H1 (cell line): ENCODE measurements around the gene SLC28A1. TPM values are rescaled to one million over a fixed set of nuclear protein-coding genes. Genes with fewer than 3 reads are reported as not detected.

ENCODE experiments used
- CTCF ChIA-PET: fragments of 300-600 bp; sonication (Branson Sonifier 250); formaldehyde crosslinking; loops from one replicate; lab custom pipeline; 2021; ENCODE audit not compliant: partially characterized antibody; lab: Charles Lee
- POLR2A ChIA-PET: fragments of 300-600 bp; sonication (Branson Sonifier 250); formaldehyde crosslinking; loops from one replicate; lab custom pipeline; 2021; ENCODE audit warnings: inconsistent platforms; ENCODE audit not compliant: partially characterized antibody; lab: Charles Lee
- DNase-seq, 2 experiments: peaks; one replicate each; pipeline versions ENCODE4 v3.0.0 to v3.0.0-alpha.2; 2010 to 2022; ENCODE audit warnings: low spot score in 2 of 2, low read depth in 1 of 2, mixed read lengths in 1 of 2
- FAIRE-seq: peaks from 2 replicates; lab custom pipeline; 2011; peaks lifted over from hg19 to GRCh38; lab: Jason Lieb, UNC
- H2AFZ ChIP-seq: 2 replicates; pipeline ENCODE4 v1.8.1; 2012; ENCODE audit warnings: low read length, inconsistent platforms
- H2AK5ac ChIP-seq: 2 replicates; pipeline ENCODE4 v1.6.1; 2013; ENCODE audit warnings: low read depth, low read length
- H2BK120ac ChIP-seq: replicated peaks from 2 replicates; pipeline ENCODE3; 2013; ENCODE audit warnings: low read depth, low read length, inconsistent platforms
- H2BK12ac ChIP-seq: 2 replicates; pipeline ENCODE4 v1.6.1; 2013; ENCODE audit warnings: low read depth, low read length
- H2BK15ac ChIP-seq: 2 replicates; pipeline ENCODE4 v1.6.1; 2013; ENCODE audit warnings: low read length
- H2BK20ac ChIP-seq: 2 replicates; pipeline ENCODE4 v1.6.1; 2013; ENCODE audit warnings: low read length
- H2BK5ac ChIP-seq: 2 replicates; pipeline ENCODE4 v1.6.1; 2013; ENCODE audit warnings: low read depth, low read length
- H3K14ac ChIP-seq: 2 replicates; pipeline ENCODE4 v1.6.1; 2013; ENCODE audit warnings: inconsistent platforms; ENCODE audit not compliant: insufficient read length
- H3K18ac ChIP-seq: 2 replicates; pipeline ENCODE4 v1.6.1; 2013; ENCODE audit warnings: low read length; ENCODE audit errors: extremely low read depth
- H3K23ac ChIP-seq: 2 replicates; pipeline ENCODE4 v1.6.1; 2013; ENCODE audit warnings: inconsistent platforms; ENCODE audit not compliant: insufficient read length
- H3K23me2 ChIP-seq: 2 replicates; pipeline ENCODE4 v1.6.1; 2013; ENCODE audit warnings: low read depth, low read length
- H3K27ac ChIP-seq: 2 replicates; pipeline ENCODE4 v1.6.1; 2011; ENCODE audit warnings: low read depth, low read length, inconsistent platforms
- H3K27me3 ChIP-seq, 4 experiments: replicated peaks in 1 of 4; 1 replicate in 1 of 4; 2 replicates in 3 of 4; pipeline versions ENCODE4 v1.6.1 to v1.8.1; 2011 to 2013; ENCODE audit warnings: low read length in 3 of 4, mild to moderate bottlenecking in 3 of 4, inconsistent platforms in 2 of 4, mixed read lengths in 2 of 4, moderate library complexity in 1 of 4; ENCODE audit not compliant: control insufficient read depth in 3 of 4, insufficient read depth in 3 of 4; ENCODE audit errors: extremely low read depth in 1 of 4
- H3K36me3 ChIP-seq, 4 experiments: 2 replicates each; pipeline versions ENCODE4 v1.6.1 to v1.8.1; 2011 to 2013; ENCODE audit warnings: mild to moderate bottlenecking in 4 of 4, low read length in 3 of 4, moderate library complexity in 2 of 4, control low read depth in 1 of 4, inconsistent platforms in 1 of 4; ENCODE audit not compliant: insufficient read depth in 4 of 4, control insufficient read depth in 2 of 4
- H3K4ac ChIP-seq: replicated peaks from 2 replicates; pipeline ENCODE3; 2013; ENCODE audit warnings: low read length, low read depth, mixed read lengths, inconsistent platforms; ENCODE audit not compliant: insufficient read length
- H3K4me1 ChIP-seq, 4 experiments: replicated peaks in 1 of 4; 1 replicate in 1 of 4; 2 replicates in 3 of 4; pipeline versions ENCODE4 v1.6.1 to v1.8.1; 2011 to 2013; ENCODE audit warnings: low read length in 3 of 4, inconsistent platforms in 2 of 4, mixed read lengths in 1 of 4; ENCODE audit not compliant: insufficient read depth in 4 of 4, control insufficient read depth in 3 of 4
- H3K4me2 ChIP-seq, 2 experiments: 2 replicates each; pipeline versions ENCODE4 v1.6.1 to v1.8.1; 2011 to 2013; ENCODE audit warnings: low read depth in 2 of 2, low read length in 2 of 2, control low read depth in 1 of 2, inconsistent platforms in 1 of 2, mild to moderate bottlenecking in 1 of 2; ENCODE audit not compliant: insufficient read depth in 1 of 2
- H3K4me3 ChIP-seq, 4 experiments: fragments of 200-600, 300-600 bp in 1 of 4; sonication (generic), shearing (Covaris generic), sonication (Bioruptor Twin) in 1 of 4; 2 replicates each; pipeline versions ENCODE4 v1.5.1 to v1.8.1; 2011 to 2016; ENCODE audit warnings: low read length in 4 of 4, low read depth in 3 of 4, control low read depth in 2 of 4, inconsistent platforms in 2 of 4, mild to moderate bottlenecking in 2 of 4, mixed read lengths in 1 of 4, moderate library complexity in 1 of 4; ENCODE audit not compliant: insufficient read depth in 2 of 4; ENCODE audit errors: extremely low read depth in 1 of 4
- H3K56ac ChIP-seq: replicated peaks from 2 replicates; pipeline ENCODE3; 2013; ENCODE audit warnings: low read depth, mild to moderate bottlenecking, mixed read lengths, low read length, inconsistent platforms; ENCODE audit not compliant: insufficient read length
- H3K79me1 ChIP-seq: 2 replicates; pipeline ENCODE4 v1.6.1; 2013; ENCODE audit warnings: low read depth, low read length, control low read depth
- H3K79me2 ChIP-seq, 2 experiments: 2 replicates each; pipeline versions ENCODE4 v1.6.1 to v1.8.1; 2012 to 2013; ENCODE audit warnings: low read length in 2 of 2, mild to moderate bottlenecking in 2 of 2, inconsistent platforms in 1 of 2; ENCODE audit not compliant: insufficient read depth in 2 of 2, control insufficient read depth in 1 of 2
- H3K9ac ChIP-seq, 4 experiments: replicated peaks in 1 of 4; 1 replicate in 1 of 4; 2 replicates in 3 of 4; pipeline versions ENCODE4 v1.6.1 to v1.8.1; 2011 to 2013; ENCODE audit warnings: low read depth in 3 of 4, low read length in 3 of 4, control low read depth in 2 of 4, mild to moderate bottlenecking in 2 of 4, moderate library complexity in 2 of 4, inconsistent platforms in 1 of 4; ENCODE audit errors: extremely low read depth in 1 of 4
- H3K9me3 ChIP-seq, 2 experiments: 2 replicates each; pipeline versions ENCODE4 v1.6.1 to v1.8.1; 2012 to 2013; ENCODE audit warnings: mild to moderate bottlenecking in 2 of 2, moderate library complexity in 2 of 2, control low read depth in 1 of 2, inconsistent platforms in 1 of 2, low read depth in 1 of 2, low read length in 1 of 2, mixed read lengths in 1 of 2; ENCODE audit not compliant: insufficient read depth in 2 of 2
- H4K20me1 ChIP-seq, 2 experiments: replicated peaks in 1 of 2; 2 replicates each; pipeline versions ENCODE3 to v1.8.1; 2011 to 2013; ENCODE audit warnings: inconsistent platforms in 2 of 2, low read length in 2 of 2, mild to moderate bottlenecking in 1 of 2; ENCODE audit not compliant: insufficient read depth in 2 of 2, control insufficient read depth in 1 of 2
- H4K5ac ChIP-seq: 2 replicates; pipeline ENCODE4 v1.6.1; 2013; ENCODE audit warnings: low read length, low read depth, mixed read lengths, inconsistent platforms; ENCODE audit not compliant: insufficient read length
- H4K8ac ChIP-seq: 2 replicates; pipeline ENCODE4 v1.8.0; 2013; ENCODE audit warnings: mild to moderate bottlenecking, moderate library complexity, low read length, inconsistent platforms; ENCODE audit not compliant: insufficient read depth; ENCODE audit errors: extremely low read depth
- H4K91ac ChIP-seq: replicated peaks from 2 replicates; pipeline ENCODE3; 2013; ENCODE audit warnings: low read length, mixed read lengths, inconsistent platforms; ENCODE audit not compliant: insufficient read length
- BCL11A ChIP-seq, 2 experiments: IDR thresholded peaks; one replicate each; pipeline ENCODE4 v1.6.1; 2011; ENCODE audit warnings: low read depth in 2 of 2, low read length in 2 of 2, mild to moderate bottlenecking in 2 of 2
- CBX8 ChIP-seq: fragments of 300-800, 300-1000 bp; sonication (generic); IDR thresholded peaks from 2 replicates; pipeline ENCODE4 v1.7.1; 2016; ENCODE audit warnings: low read depth, low read length, borderline replicate concordance
- CTBP2 ChIP-seq: IDR thresholded peaks from 2 replicates; pipeline ENCODE4 v1.7.0; 2011; ENCODE audit warnings: borderline replicate concordance, mild to moderate bottlenecking, moderate library complexity, mixed read lengths, low read length; ENCODE audit not compliant: insufficient read depth, insufficient read length
- FOSL1 ChIP-seq: IDR thresholded peaks from 2 replicates; pipeline ENCODE4 v1.6.1; 2011; ENCODE audit warnings: mild to moderate bottlenecking, low read depth, low read length, moderate library complexity; ENCODE audit not compliant: insufficient read depth
- POLR2A ChIP-seq, 2 experiments: IDR thresholded peaks; 1 replicate in 1 of 2; 2 replicates in 1 of 2; pipeline ENCODE4 v1.6.1; 2011; ENCODE audit warnings: low read depth in 2 of 2, low read length in 2 of 2, mild to moderate bottlenecking in 2 of 2; ENCODE audit errors: control extremely low read depth in 1 of 2
- SIX5 ChIP-seq: IDR thresholded peaks from 2 replicates; pipeline ENCODE4 v1.6.1; 2011; ENCODE audit warnings: mild to moderate bottlenecking, low read depth, low read length
- TBP ChIP-seq: IDR thresholded peaks from 2 replicates; pipeline ENCODE4 v1.6.1; 2011; ENCODE audit warnings: low read depth, low read length, improper control_type of control experiment
- TCF12 ChIP-seq: IDR thresholded peaks from 2 replicates; pipeline ENCODE4 v1.6.1; 2011; ENCODE audit warnings: low read depth, mild to moderate bottlenecking, low read length
- ZNF274 ChIP-seq: IDR thresholded peaks from 2 replicates; pipeline ENCODE4 v1.7.0; 2012; ENCODE audit warnings: low read length, borderline replicate concordance; ENCODE audit errors: extremely low read depth
- WGBS, 2 experiments: shearing (Covaris generic) in 1 of 2; methylation state at CpG; one replicate each; pipeline versions ENCODE4 v1.1.6 to v1.1.7; 2013 to 2015; ENCODE audit warnings: low lambda C conversion rate in 2 of 2, mixed read lengths in 2 of 2, inconsistent platforms in 1 of 2, low coverage in 1 of 2, missing lambda C conversion rate in 1 of 2; ENCODE audit not compliant: insufficient replicate concordance in 2 of 2, insufficient coverage in 1 of 2, insufficient read length in 1 of 2; ENCODE audit errors: extremely low coverage in 1 of 2, missing lambda C conversion rate in 1 of 2; 5-methylcytosine and 5-hydroxymethylcytosine counted together
- polyA plus RNA-seq, 7 experiments: library from polyadenylated mRNA; depleted of rRNA in 3 of 7; stranded (reverse) in 5 of 7; unstranded in 2 of 7; fragments of >200 nt in 5 of 7; fragments of 200-250 nt in 2 of 7; gene quantifications; 1 replicate in 5 of 7; 2 replicates in 1 of 7; 4 replicates in 1 of 7; pipeline versions ENCODE4 v1.2.1 to v1.2.3, GENCODE V29; 2011 to 2013; ENCODE audit warnings: missing spikeins in 2 of 7, mixed read lengths in 2 of 7
- total RNA-seq: library from RNA; stranded (reverse); fragmentation: NEBNext Ultra II Directional; extraction: Animal tissue kit (Norgen Biotek cat#: 25700); gene quantifications from 2 replicates; pipeline ENCODE4 v1.2.1, GENCODE V29; 2021

Gene SLC28A1
- total and polyA plus RNA-seq, 2 of the 8 experiments (the other 6 are each of a cell fraction or from before 2014, with no cell fraction given): 0.09 TPM; not detected in 1

DNA sequence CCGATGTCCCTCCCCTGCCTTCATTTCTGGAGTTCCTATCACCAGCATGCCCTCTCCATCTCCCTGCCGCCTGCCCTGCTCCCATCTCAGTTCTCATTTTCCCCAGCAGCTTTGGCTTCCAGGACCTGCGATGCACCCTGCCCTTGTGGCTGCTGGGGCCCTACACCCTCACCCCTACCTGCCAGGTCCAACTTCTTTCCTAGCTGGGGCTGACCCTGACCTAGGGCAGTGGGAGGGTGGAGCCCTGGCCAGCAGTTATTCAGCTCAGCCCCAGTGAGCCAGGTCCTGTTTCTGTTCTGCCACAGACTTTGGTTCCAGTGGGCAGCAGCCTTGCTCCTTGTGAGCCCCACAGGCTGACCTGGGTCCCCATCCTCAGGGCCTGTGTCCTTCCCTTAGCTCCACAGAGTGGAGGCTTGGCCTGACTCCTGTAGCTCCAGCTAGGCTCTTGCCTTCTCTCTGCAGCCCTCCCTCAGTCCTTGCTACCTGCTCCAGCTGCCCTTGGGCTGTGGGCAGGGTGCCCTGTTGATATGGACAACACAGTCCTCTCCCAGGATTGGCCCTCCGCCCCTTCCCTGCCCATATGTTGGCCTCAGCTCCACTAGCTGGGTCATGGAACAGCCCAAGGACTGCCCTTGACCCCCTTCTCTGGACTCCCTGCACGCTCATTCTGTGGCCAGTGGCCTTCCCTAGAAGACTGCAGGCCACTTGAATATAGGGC is 62.5 kb downstream of the SLC28A1 start:
- ChIA-PET CTCF (interaction anchor here (0.5 to 2.2 kb wide), 5 partner anchors 9 to 280 kb away, joined by 3 to 8 read pairs (median 6); no protein-coding TSS in a partner anchor), POLR2A (no interaction called here)
- no peak overlapping the region for H2BK15ac ChIP-seq
- no peak overlapping the region for H2AK5ac ChIP-seq
- 88% methylated on average over 5 of the region's 5 CpGs; no CpG with 5 or more reads in 1 of the 2 experiments for WGBS, 2 experiments
- no peak for FAIRE-seq
- DNase-seq: no peak
- no peak overlapping the region for H3K23ac ChIP-seq
- H3K4me1 ChIP-seq: no peaks in the 10 kb centered on the region
- H3K9ac ChIP-seq: no peak overlapping the region
- no peak overlapping the region for H3K18ac ChIP-seq
- TF ChIP-seq SIX5: no peak
- no peak for TF ChIP-seq ZNF274
- no peak for TF ChIP-seq CTBP2
- TF ChIP-seq TCF12: no peak
- no peak for TF ChIP-seq CBX8
- no peak for TF ChIP-seq POLR2A (IDR thresholded peaks at IDR 0.05; ENCODE audit: control extremely low read depth in 1 of 2, low read depth in 2 of 2, low read length in 2 of 2)
- no peak for TF ChIP-seq FOSL1
- TF ChIP-seq TBP: no peak
- no peak for TF ChIP-seq BCL11A (IDR thresholded peaks at IDR 0.05; ENCODE audit: low read depth in 2 of 2, low read length in 2 of 2)
- H2BK5ac ChIP-seq: no peak overlapping the region
- no peak overlapping the region for H3K56ac ChIP-seq
- H2BK12ac ChIP-seq: no peak overlapping the region
- H4K20me1 ChIP-seq: no peaks in the 10 kb centered on the region
- no peaks in the 10 kb centered on the region for H3K9me3 ChIP-seq
- no peak overlapping the region for H2AFZ ChIP-seq
- H3K14ac ChIP-seq: no peak overlapping the region
- H2BK120ac ChIP-seq: no peak overlapping the region
- no peak overlapping the region for H3K27ac ChIP-seq
- no peaks in the 10 kb centered on the region for H3K36me3 ChIP-seq
- no peak overlapping the region for H2BK20ac ChIP-seq
- H3K79me2 ChIP-seq: no peaks in the 10 kb centered on the region
- no peaks in the 10 kb centered on the region for H3K27me3 ChIP-seq
- no peak overlapping the region for H4K5ac ChIP-seq
- H4K91ac ChIP-seq: no peak overlapping the region
- no peak overlapping the region for H3K4ac ChIP-seq
- no peaks in the 10 kb centered on the region for H3K79me1 ChIP-seq
- H3K4me2 ChIP-seq: no peak overlapping the region
- no peak overlapping the region for H4K8ac ChIP-seq
- no peak overlapping the region for H3K4me3 ChIP-seq
- 0 out of 2 replicates have a peak, but pooled peaks cover 2% of the 10 kb centered on the region for H3K23me2 ChIP-seq
